Loucy (cell line): Measurements from ENCODE around the gene C3orf20.
"Not testable (repeated sequence)": the region's sequence is repeated elsewhere in the genome, so short reads cannot be mapped to it uniquely, and the experiment has no call there.

Experiments
- EZH2phosphoT487 ChIP-seq: fragments of 200-600 bp; IDR thresholded peaks from 2 replicates; pipeline ENCODE4 v1.6.1; 2018; ENCODE audit warnings: antibody characterized with exemption, mild to moderate bottlenecking, moderate library complexity, borderline replicate concordance
- TF ChIP-seq, protein P1 (sequence below): fragments of 200-600 bp; sonication (generic); conservative IDR thresholded peaks from 2 replicates; pipeline ENCODE4 v1.5.1; 2014; ENCODE audit warnings: mild to moderate bottlenecking, antibody characterized with exemption, low read length

DNA sequence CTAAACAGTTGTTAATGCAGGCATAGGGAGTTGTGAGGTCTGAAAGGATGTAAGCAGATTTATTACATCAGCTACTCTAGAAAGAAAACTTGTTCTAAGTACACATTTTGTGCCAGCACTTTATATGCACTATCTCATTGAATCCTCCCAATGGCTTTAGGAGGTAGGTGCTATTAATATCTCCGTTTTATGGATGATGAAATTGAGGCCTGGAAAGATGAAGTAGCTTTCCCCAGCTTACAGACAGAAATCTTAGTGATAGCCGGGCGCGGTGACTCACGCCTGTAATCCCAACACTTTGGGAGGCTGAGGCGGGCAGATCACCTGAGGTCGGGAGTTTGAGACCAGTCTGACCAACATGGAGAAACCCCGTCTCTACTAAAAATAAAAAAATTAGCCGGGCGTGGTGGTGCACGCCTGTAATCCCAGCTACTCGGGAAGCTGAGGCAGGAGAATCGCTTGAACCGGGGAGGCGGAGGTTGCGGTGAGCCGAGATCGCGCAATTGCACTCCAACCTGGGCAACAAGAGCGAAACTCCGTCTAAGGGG lies 22.5 kb upstream of the C3orf20 start:
- TF ChIP-seq, protein P1, sequence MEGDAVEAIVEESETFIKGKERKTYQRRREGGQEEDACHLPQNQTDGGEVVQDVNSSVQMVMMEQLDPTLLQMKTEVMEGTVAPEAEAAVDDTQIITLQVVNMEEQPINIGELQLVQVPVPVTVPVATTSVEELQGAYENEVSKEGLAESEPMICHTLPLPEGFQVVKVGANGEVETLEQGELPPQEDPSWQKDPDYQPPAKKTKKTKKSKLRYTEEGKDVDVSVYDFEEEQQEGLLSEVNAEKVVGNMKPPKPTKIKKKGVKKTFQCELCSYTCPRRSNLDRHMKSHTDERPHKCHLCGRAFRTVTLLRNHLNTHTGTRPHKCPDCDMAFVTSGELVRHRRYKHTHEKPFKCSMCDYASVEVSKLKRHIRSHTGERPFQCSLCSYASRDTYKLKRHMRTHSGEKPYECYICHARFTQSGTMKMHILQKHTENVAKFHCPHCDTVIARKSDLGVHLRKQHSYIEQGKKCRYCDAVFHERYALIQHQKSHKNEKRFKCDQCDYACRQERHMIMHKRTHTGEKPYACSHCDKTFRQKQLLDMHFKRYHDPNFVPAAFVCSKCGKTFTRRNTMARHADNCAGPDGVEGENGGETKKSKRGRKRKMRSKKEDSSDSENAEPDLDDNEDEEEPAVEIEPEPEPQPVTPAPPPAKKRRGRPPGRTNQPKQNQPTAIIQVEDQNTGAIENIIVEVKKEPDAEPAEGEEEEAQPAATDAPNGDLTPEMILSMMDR, result not testable (repeated sequence)
- TF ChIP-seq EZH2phosphoT487, result not testable (repeated sequence)
